Skeletal muscle tissue (tissue), 4 donors: ENCODE data around the gene FAAP20. TPM values are rescaled to one million over a fixed set of nuclear protein-coding genes. Genes with fewer than 3 reads are reported as not detected.

Source experiments
- H3K27ac ChIP-seq: one replicate; pipeline ENCODE4 v1.7.0; 2013; ENCODE audit warnings: mild to moderate bottlenecking, low read depth, low read length, inconsistent platforms
- H3K27me3 ChIP-seq, 3 donors: one replicate each; pipeline ENCODE4 v1.7.0; 2013; ENCODE audit warnings: low read length in 3 of 3; ENCODE audit not compliant: control insufficient read depth in 3 of 3, insufficient read depth in 3 of 3
- H3K36me3 ChIP-seq, 3 donors: one replicate each; pipeline ENCODE4 v1.7.0; 2013; ENCODE audit warnings: low read length in 3 of 3; ENCODE audit not compliant: control insufficient read depth in 3 of 3, insufficient read depth in 3 of 3
- H3K4me1 ChIP-seq, 3 donors: one replicate each; pipeline ENCODE4 v1.7.0; 2013; ENCODE audit warnings: low read length in 3 of 3, mild to moderate bottlenecking in 3 of 3; ENCODE audit not compliant: control insufficient read depth in 3 of 3, insufficient read depth in 3 of 3
- H3K4me3 ChIP-seq, 3 donors: one replicate each; pipeline ENCODE4 v1.7.0; 2013; ENCODE audit warnings: low read length in 3 of 3
- H3K9ac ChIP-seq, 3 donors: one replicate each; pipeline ENCODE4 v1.7.0; 2013; ENCODE audit warnings: low read length in 3 of 3, mild to moderate bottlenecking in 3 of 3, moderate library complexity in 2 of 3, low read depth in 1 of 3
- H3K9me3 ChIP-seq, 3 donors: one replicate each; pipeline ENCODE4 v1.7.0; 2013; ENCODE audit warnings: low read length in 3 of 3; ENCODE audit not compliant: control insufficient read depth in 3 of 3
- total RNA-seq: library from RNA; depleted of rRNA; stranded (reverse); fragments of >200 nt; gene quantifications from one replicate; pipeline ENCODE4 v1.2.3, GENCODE V29; 2014
- donor health status: Osteomylitis.

FAAP20 gene
- total RNA-seq, 1 donor from 2014 or later = 13.0 TPM

- Histone ChIP-seq H3K4me3 (no peak overlapping the region), H3K36me3 (no peaks in the 10 kb centered on the region), H3K9ac (no peak overlapping the region), H3K4me1 (peaks cover 0 to 6% (median 2%) of the 10 kb centered on the region in 3 donors), H3K9me3 (no peaks in the 10 kb centered on the region), H3K27me3 (peaks cover 2 to 13% (median 6%) of the 10 kb centered on the region in 3 donors), H3K27ac (no peak overlapping the region)
Observed at GRCh38 chr1:2159124-2159523, 35.4 kb downstream of the FAAP20 start.

- no peak overlapping the region for H3K27ac ChIP-seq
- H3K4me1 ChIP-seq = peaks cover 0 to 6% (median 2%) of the 10 kb centered on the region in 3 donors
- H3K4me3 ChIP-seq = no peak overlapping the region
- H3K36me3 ChIP-seq = no peaks in the 10 kb centered on the region
- no peaks in the 10 kb centered on the region for H3K9me3 ChIP-seq
- peaks cover 2 to 19% (median 8%) of the 10 kb centered on the region in 3 donors for H3K27me3 ChIP-seq
- no peak overlapping the region for H3K9ac ChIP-seq
Observed at GRCh38 chr1:2158272-2158671, 36.3 kb downstream of the FAAP20 start.

- no peak overlapping the region for H3K4me3 ChIP-seq
- H3K9me3 ChIP-seq = no peaks in the 10 kb centered on the region
- peaks cover 2 to 23% (median 8%) of the 10 kb centered on the region in 3 donors for H3K27me3 ChIP-seq
- H3K36me3 ChIP-seq = no peaks in the 10 kb centered on the region
- H3K27ac ChIP-seq = no peak overlapping the region
- peaks cover 0 to 6% (median 2%) of the 10 kb centered on the region in 3 donors for H3K4me1 ChIP-seq
- H3K9ac ChIP-seq = no peak overlapping the region
Observed at GRCh38 chr1:2157856-2158255, 36.7 kb downstream of the FAAP20 start.

- Histone ChIP-seq H3K4me3 (no peak overlapping the region), H3K27me3 (peaks cover 2 to 23% (median 9%) of the 10 kb centered on the region in 3 donors), H3K27ac (no peak overlapping the region), H3K4me1 (peaks cover 0 to 6% (median 2%) of the 10 kb centered on the region in 3 donors), H3K36me3 (no peaks in the 10 kb centered on the region), H3K9me3 (no peaks in the 10 kb centered on the region), H3K9ac (no peak overlapping the region)
Observed at GRCh38 chr1:2156866-2157265, 37.7 kb downstream of the FAAP20 start.

GRCh38 chr1:2155788-2156187 lies 38.8 kb downstream of the FAAP20 start:
- peaks cover 0 to 6% (median 2%) of the 10 kb centered on the region in 3 donors for H3K4me1 ChIP-seq
- H3K27ac ChIP-seq = no peak overlapping the region
- peaks cover 2 to 28% (median 15%) of the 10 kb centered on the region in 3 donors for H3K27me3 ChIP-seq
- no peaks in the 10 kb centered on the region for H3K36me3 ChIP-seq
- H3K9me3 ChIP-seq = no peaks in the 10 kb centered on the region
- no peak overlapping the region for H3K9ac ChIP-seq
- no peak overlapping the region for H3K4me3 ChIP-seq

GRCh38 chr1:2155147-2155598 lies 39.4 kb downstream of the FAAP20 start:
- Histone ChIP-seq H3K27ac (no peak overlapping the region), H3K4me1 (peaks cover 0 to 6% (median 2%) of the 10 kb centered on the region in 3 donors), H3K9me3 (no peaks in the 10 kb centered on the region), H3K36me3 (no peaks in the 10 kb centered on the region), H3K9ac (no peak overlapping the region), H3K27me3 (peaks cover 2 to 33% (median 17%) of the 10 kb centered on the region in 3 donors), H3K4me3 (no peak overlapping the region)

GRCh38 chr1:2154022-2154421 lies 40.5 kb downstream of the FAAP20 start:
- Histone ChIP-seq H3K9me3 (no peaks in the 10 kb centered on the region), H3K36me3 (no peaks in the 10 kb centered on the region), H3K27me3 (peaks cover 2 to 38% (median 19%) of the 10 kb centered on the region in 3 donors), H3K4me1 (peaks cover 0 to 6% (median 2%) of the 10 kb centered on the region in 3 donors), H3K9ac (no peak overlapping the region), H3K4me3 (no peak overlapping the region), H3K27ac (no peak overlapping the region)

- Histone ChIP-seq H3K27ac (no peak overlapping the region), H3K9ac (no peak overlapping the region), H3K4me1 (peaks cover 0 to 6% (median 2%) of the 10 kb centered on the region in 3 donors), H3K4me3 (no peak overlapping the region), H3K36me3 (no peaks in the 10 kb centered on the region), H3K9me3 (no peaks in the 10 kb centered on the region), H3K27me3 (peaks cover 2 to 46% (median 24%) of the 10 kb centered on the region in 3 donors)
Observed at GRCh38 chr1:2152954-2153353, 41.6 kb downstream of the FAAP20 start.

- Histone ChIP-seq H3K27me3 (peaks cover 5 to 46% (median 24%) of the 10 kb centered on the region in 3 donors), H3K9me3 (no peaks in the 10 kb centered on the region), H3K4me3 (no peak overlapping the region), H3K9ac (no peak overlapping the region), H3K36me3 (no peaks in the 10 kb centered on the region), H3K4me1 (peaks cover 0 to 6% (median 2%) of the 10 kb centered on the region in 3 donors), H3K27ac (no peak overlapping the region)
Observed at GRCh38 chr1:2151911-2152310, 42.7 kb downstream of the FAAP20 start.

GRCh38 chr1:2151252-2151651 lies 43.3 kb downstream of the FAAP20 start:
- no peaks in the 10 kb centered on the region for H3K9me3 ChIP-seq
- H3K4me1 ChIP-seq = peaks cover 0 to 6% (median 2%) of the 10 kb centered on the region in 3 donors
- H3K36me3 ChIP-seq = no peaks in the 10 kb centered on the region
- H3K27ac ChIP-seq = no peak overlapping the region
- no peak overlapping the region for H3K9ac ChIP-seq
- H3K4me3 ChIP-seq = no peak overlapping the region
- peaks cover 5 to 46% (median 24%) of the 10 kb centered on the region in 3 donors for H3K27me3 ChIP-seq
